ENCODE measurements around the gene TNFSF13B. TPM values are rescaled to one million over a fixed set of nuclear protein-coding genes. Genes with fewer than 3 reads are reported as not detected.
"Not testable (repeated sequence)": the region's sequence is repeated elsewhere in the genome, so short reads cannot be mapped to it uniquely, and the experiment has no call there.

TNFSF13B gene
- total and polyA plus RNA-seq, 10 of the 15 experiments (the other 5 are each of a cell fraction or from before 2014, with no cell fraction given), result 11.0 to 64.2 (median 17.0) TPM

- no peaks in the 10 kb centered on the region for H3K4me1 ChIP-seq (ENCODE audit: control insufficient read depth, insufficient read depth, low read length)
- H3K9me3 ChIP-seq (replicated peaks; ENCODE audit: control insufficient read depth, insufficient read depth, low read length), result no peaks in the 10 kb centered on the region; the same call in 2 of the 3 replicates
- CTCF ChIA-PET, result interaction anchor here (0.8 kb wide), 1 partner anchor 131 kb away, joined by 3 read pairs; no protein-coding TSS in a partner anchor
- BruUV-seq (replicated peaks), result no TSS peak
- H3K79me2 ChIP-seq (ENCODE audit: control insufficient read depth, insufficient read depth, low read length), result no peaks in the 10 kb centered on the region
- H4K20me1 ChIP-seq (ENCODE audit: control insufficient read depth, insufficient read depth), result no peaks in the 10 kb centered on the region
- DNase-seq (ENCODE audit: low read depth, low spot score), result no peak
- H2AFZ ChIP-seq (ENCODE audit: control insufficient read depth, low read depth, low read length), result no peak overlapping the region
- no peak for FAIRE-seq
- H3K9ac ChIP-seq (ENCODE audit: control insufficient read depth, insufficient read depth, low read length), result no peak overlapping the region
- no peaks in the 10 kb centered on the region; a peak in 1 of 4 replicates for H3K36me3 ChIP-seq (ENCODE audit: control insufficient read depth in 2 of 2, insufficient read depth in 2 of 2, low read length in 1 of 2)
- no peak for ATAC-seq
- RAD21 ChIA-PET (ENCODE audit: unreplicated experiment), result interaction anchor here (0.6 kb wide), 1 partner anchor 91 kb away, joined by 3 read pairs; the partner anchor contains the start of gene LIG4
- intact Hi-C loops (cut with micrococcal nuclease; ENCODE audit: unreplicated experiment), result no loop called here
- in situ Hi-C loops (cut with MboI), result no loop called here
- no peaks in the 10 kb centered on the region for H3K27me3 ChIP-seq (replicated peaks in 1 of 2; ENCODE audit: control insufficient read depth in 2 of 2, insufficient read depth in 2 of 2, low read length in 1 of 2)
- H3K27ac ChIP-seq (ENCODE audit: control insufficient read depth, insufficient read depth), result no peak overlapping the region
- no peak for TF ChIP-seq IRF4 (IDR thresholded peaks at IDR 0.05; ENCODE audit: low read depth, low read length)
- no peak for TF ChIP-seq MTA3 (IDR thresholded peaks at IDR 0.05; ENCODE audit: borderline replicate concordance, low read length)
- TF ChIP-seq BRCA1 (IDR thresholded peaks at IDR 0.05; ENCODE audit: low read depth, low read length), result no peak
- no peak for TF ChIP-seq CBFB (IDR thresholded peaks at IDR 0.05; ENCODE audit: low read depth)
- TF ChIP-seq RFX5 (IDR thresholded peaks at IDR 0.05; ENCODE audit: low read depth, low read length), result no peak
- TF ChIP-seq ZZZ3 (IDR thresholded peaks at IDR 0.05; ENCODE audit: control insufficient read depth, insufficient read length, low read depth), result no peak
- TF ChIP-seq KAT2A (conservative IDR thresholded peaks at IDR 0.05; ENCODE audit: control insufficient read depth, low read depth, low read length), result no peak
- TF ChIP-seq BCLAF1 (IDR thresholded peaks at IDR 0.05), result no peak
- no peak for TF ChIP-seq FOS (IDR thresholded peaks at IDR 0.05; ENCODE audit: borderline replicate concordance, extremely low read depth, insufficient read length)
- no peak for TF ChIP-seq MYB (IDR thresholded peaks at IDR 0.05; ENCODE audit: borderline replicate concordance, low read depth, low read length)
- no peak for TF ChIP-seq WRNIP1 (IDR thresholded peaks at IDR 0.05; ENCODE audit: borderline replicate concordance, low read depth, low read length)
- no peak for TF ChIP-seq CHD2 (IDR thresholded peaks at IDR 0.05; ENCODE audit: borderline replicate concordance, low read depth, low read length)
- SMC1A ChIA-PET (ENCODE audit: uncharacterized antibody, unreplicated experiment), result interaction anchor here (0.8 to 1.1 kb wide), 2 partner anchors 10 to 117 kb away, joined by 3 to 4 read pairs; no protein-coding TSS in a partner anchor
- H3K4me2 ChIP-seq (ENCODE audit: control insufficient read depth, insufficient read depth), result no peak overlapping the region
- POLR2A ChIA-PET, result interaction anchor here (0.7 kb wide), 1 partner anchor 91 kb away, joined by 5 read pairs; the partner anchor contains the start of gene LIG4
- no peak overlapping the region for H3K4me3 ChIP-seq
These were observed 37.3 kb downstream of the TNFSF13B start for GRCh38 chr13:108306860-108307259.

- not testable (repeated sequence) for FAIRE-seq; BruUV-seq (replicated peaks)
These were observed 42.1 kb downstream of the TNFSF13B start for GRCh38 chr13:108311596-108311995.

More at GRCh38 chr13:108311596-108311995, 42.1 kb downstream of the TNFSF13B start:
- H3K27ac ChIP-seq (ENCODE audit: control insufficient read depth, insufficient read depth); H4K20me1 ChIP-seq (ENCODE audit: control insufficient read depth, insufficient read depth); intact Hi-C loops (cut with micrococcal nuclease; ENCODE audit: unreplicated experiment); H2AFZ ChIP-seq (ENCODE audit: control insufficient read depth, low read depth, low read length); H3K9ac ChIP-seq (ENCODE audit: control insufficient read depth, insufficient read depth, low read length); DNase-seq (ENCODE audit: low read depth, low spot score); H3K4me3 ChIP-seq; H3K9me3 ChIP-seq (replicated peaks; ENCODE audit: control insufficient read depth, insufficient read depth, low read length); SMC1A ChIA-PET (ENCODE audit: uncharacterized antibody, unreplicated experiment); POLR2A ChIA-PET; ATAC-seq; H3K4me2 ChIP-seq (ENCODE audit: control insufficient read depth, insufficient read depth); in situ Hi-C loops (cut with MboI); H3K4me1 ChIP-seq (ENCODE audit: control insufficient read depth, insufficient read depth, low read length); RAD21 ChIA-PET (ENCODE audit: unreplicated experiment); H3K36me3 ChIP-seq (ENCODE audit: control insufficient read depth in 2 of 2, insufficient read depth in 2 of 2, low read length in 1 of 2); H3K27me3 ChIP-seq (replicated peaks in 1 of 2; ENCODE audit: control insufficient read depth in 2 of 2, insufficient read depth in 2 of 2, low read length in 1 of 2); CTCF ChIA-PET; H3K79me2 ChIP-seq (ENCODE audit: control insufficient read depth, insufficient read depth, low read length): not testable (repeated sequence)
- WGBS (ENCODE audit: insufficient coverage, insufficient replicate concordance, low lambda C conversion rate, missing lambda C conversion rate), result 68% methylated on average over 4 of the region's 4 CpGs

Data from GM12878 (cell line).